Measurements from ENCODE around the gene GSN.
A peak's percentile ranks its signal among the peaks of the same experiment; 100 is the strongest.

Gene GSN

GRCh38 chr9:121301881-121302286 is 33.9 kb downstream of the GSN start:
- no peak for DNase-seq

GRCh38 chr9:121302341-121302740 is 34.4 kb downstream of the GSN start:
- no peak for DNase-seq

GRCh38 chr9:121302786-121303185 is 34.8 kb downstream of the GSN start:
- DNase-seq, result no peak

GRCh38 chr9:121303456-121304451 is 35.8 kb downstream of the GSN start:
- DNase-seq, result no peak

GRCh38 chr9:121304707-121305106 is 36.7 kb downstream of the GSN start:
- DNase-seq, result no peak

- DNase-seq, result peak in 14 of 56 donors; percentile 16 to 51 (median 40)
Measured at GRCh38 chr9:121305269-121305994, 37.5 kb downstream of the GSN start.

- DNase-seq, result no peak
Measured at GRCh38 chr9:121307976-121308375, 40.0 kb downstream of the GSN start.

- DNase-seq, result no peak
Measured at GRCh38 chr9:121308765-121309164, 40.8 kb downstream of the GSN start.

- DNase-seq, result no peak
Measured at GRCh38 chr9:121309171-121309570, 41.2 kb downstream of the GSN start.

GRCh38 chr9:121309833-121310425 is 42.0 kb downstream of the GSN start:
- no peak for DNase-seq

- no peak for DNase-seq
Measured at GRCh38 chr9:121310571-121310970, 42.6 kb downstream of the GSN start.

- DNase-seq, result no peak
Measured at GRCh38 chr9:121312169-121312568, 44.2 kb downstream of the GSN start.

- no peak for DNase-seq
Measured at GRCh38 chr9:121313458-121314152, 45.6 kb downstream of the GSN start.

- no peak for DNase-seq
Measured at GRCh38 chr9:121316378-121316777, 48.4 kb downstream of the GSN start.

- no peak for DNase-seq
Measured at GRCh38 chr9:121316852-121317373, 49.0 kb downstream of the GSN start.

GRCh38 chr9:121317737-121318630 is 50.0 kb downstream of the GSN start:
- peak in 16 of 56 donors; percentile 11 to 63 (median 30) for DNase-seq

- DNase-seq, result no peak
Measured at GRCh38 chr9:121318631-121319382, 50.8 kb downstream of the GSN start.

- no peak for DNase-seq
Measured at GRCh38 chr9:121319383-121319780, 51.4 kb downstream of the GSN start.

- DNase-seq, result no peak
Measured at GRCh38 chr9:121321016-121321503, 53.1 kb downstream of the GSN start.
